NAMALWA (cell line): ENCODE results near the gene SLC25A47.
"Not testable (repeated sequence)": the region's sequence is repeated elsewhere in the genome, so short reads cannot be mapped to it uniquely, and the experiment has no call there.

Experiments used
- DNase-seq: peaks from one replicate; pipeline ENCODE4 v3.0.0-alpha.2; 2015; ENCODE audit warnings: low spot score

The SLC25A47 gene

GRCh38 chr14:100290607-100291304 lies 32.4 kb upstream of the SLC25A47 start:
- no peak for DNase-seq

GRCh38 chr14:100291305-100292075 lies 31.6 kb upstream of the SLC25A47 start:
- no peak for DNase-seq

GRCh38 chr14:100292301-100292775 lies 30.8 kb upstream of the SLC25A47 start:
- DNase-seq: no peak

GRCh38 chr14:100292776-100293461 lies 30.2 kb upstream of the SLC25A47 start:
- DNase-seq: no peak

- no peak for DNase-seq
Observed at GRCh38 chr14:100293497-100294212, 29.5 kb upstream of the SLC25A47 start.

GRCh38 chr14:100294213-100294962 lies 28.8 kb upstream of the SLC25A47 start:
- DNase-seq: peak; percentile 51

- DNase-seq: no peak
Observed at GRCh38 chr14:100294963-100295330, 28.2 kb upstream of the SLC25A47 start.

- DNase-seq: no peak
Observed at GRCh38 chr14:100295376-100296105, 27.6 kb upstream of the SLC25A47 start.

- peak; percentile 50 for DNase-seq
Observed at GRCh38 chr14:100296106-100296651, 27.0 kb upstream of the SLC25A47 start.

- not testable (repeated sequence) for DNase-seq
Observed at GRCh38 chr14:100296729-100297128, 26.4 kb upstream of the SLC25A47 start.

GRCh38 chr14:100297320-100298300 lies 25.5 kb upstream of the SLC25A47 start:
- DNase-seq: peak; percentile 88

GRCh38 chr14:100298551-100299237 lies 24.4 kb upstream of the SLC25A47 start:
- peak; percentile 47 for DNase-seq

GRCh38 chr14:100299238-100299560 lies 23.9 kb upstream of the SLC25A47 start:
- DNase-seq: no peak

GRCh38 chr14:100302616-100303015 lies 20.5 kb upstream of the SLC25A47 start:
- no peak for DNase-seq

- peak; percentile 36 for DNase-seq
Observed at GRCh38 chr14:100303179-100303578, 20.0 kb upstream of the SLC25A47 start.

GRCh38 chr14:100303925-100304324 lies 19.2 kb upstream of the SLC25A47 start:
- no peak for DNase-seq

GRCh38 chr14:100304825-100305323 lies 18.3 kb upstream of the SLC25A47 start:
- no peak for DNase-seq

- no peak for DNase-seq
Observed at GRCh38 chr14:100305324-100306100, 17.6 kb upstream of the SLC25A47 start.
